Thyroid gland (tissue), 4 donors: Measurements from ENCODE around the gene LRRFIP1. TPM values are rescaled to one million over a fixed set of nuclear protein-coding genes. Genes with fewer than 3 reads are reported as not detected.
"Not testable (repeated sequence)": the region's sequence is repeated elsewhere in the genome, so short reads cannot be mapped to it uniquely, and the experiment has no call there.

Experiments used
- DNase-seq, 2 donors: peaks; one replicate each; pipeline ENCODE4 v3.0.0-alpha.2; 2019
- H3K27ac ChIP-seq, 3 donors: fragments of 200-600 bp; sonication (generic); 1 replicate in 2 of 3; 2 replicates in 1 of 3; pipeline ENCODE4 v1.5.1; 2016 to 2019; ENCODE audit warnings: mild to moderate bottlenecking in 1 of 3, moderate library complexity in 1 of 3
- H3K27me3 ChIP-seq: fragments of 200-600 bp; sonication (generic); one replicate; pipeline ENCODE4 v1.5.1; 2019
- H3K36me3 ChIP-seq, 2 donors: fragments of 200-600 bp; sonication (generic); one replicate each; pipeline ENCODE4 v1.5.1; 2016 to 2019
- H3K4me1 ChIP-seq, 2 donors: fragments of 200-600 bp; sonication (generic); one replicate each; pipeline ENCODE4 v1.5.1; 2017 to 2019
- H3K4me3 ChIP-seq, 3 donors: fragments of 200-600 bp; sonication (generic); replicated peaks in 1 of 3; 1 replicate in 2 of 3; 2 replicates in 1 of 3; pipeline ENCODE4 v1.5.1; 2016; ENCODE audit warnings: mild to moderate bottlenecking in 1 of 3
- H3K9me3 ChIP-seq: fragments of 200-600 bp; sonication (generic); one replicate; pipeline ENCODE4 v1.5.1; 2017
- CTCF ChIP-seq, 6 experiments: fragments of 200-600 bp in 3 of 6; fragments of 450-650 bp in 3 of 6; sonication (generic) in 3 of 6; IDR thresholded peaks; one replicate each; pipeline ENCODE4 v1.5.1; 2016 to 2019; ENCODE audit warnings: antibody characterized with exemption in 6 of 6, mild to moderate bottlenecking in 2 of 6, inconsistent platforms in 1 of 6, moderate library complexity in 1 of 6
- POLR2A ChIP-seq, 2 donors: fragments of 450-650 bp; IDR thresholded peaks; one replicate each; pipeline ENCODE4 v1.6.1; 2017; ENCODE audit warnings: antibody characterized with exemption in 2 of 2, mild to moderate bottlenecking in 2 of 2, moderate library complexity in 1 of 2
- WGBS, 2 donors: methylation state at CpG; one replicate each; pipeline ENCODE4 v1.1.5; 2017; 5-methylcytosine and 5-hydroxymethylcytosine counted together
- intact Hi-C: fragments of 100-400 bp; cut with DNase I; formaldehyde crosslinking; loops from one replicate; pipeline ENCODE4 v1.15.1; 2023
- total RNA-seq, 4 donors: library from RNA; depleted of rRNA; stranded (reverse); fragments of >200 nt; gene quantifications; one replicate each; pipeline ENCODE4 v1.2.3, GENCODE V29; 2016

Gene LRRFIP1
- total RNA-seq, 4 donors from 2014 or later: 76.1 to 113 (median 96.6) TPM

- H3K4me1 ChIP-seq: no peaks in the 10 kb centered on the region
- WGBS, 2 donors: 74 to 75% methylated on average over 13 of the region's 13 CpGs
- intact Hi-C loops: no loop called here
- no peak overlapping the region for H3K4me3 ChIP-seq
- DNase-seq: peak; percentile 41 to 48
- H3K27ac ChIP-seq: no peak overlapping the region
- no peaks in the 10 kb centered on the region for H3K9me3 ChIP-seq
- peaks cover 30 to 31% of the 10 kb centered on the region in 2 donors for H3K36me3 ChIP-seq
- TF ChIP-seq POLR2A (IDR thresholded peaks at IDR 0.05): no peak
- TF ChIP-seq CTCF (IDR thresholded peaks at IDR 0.05): peak; percentile 32 to 59 (median 48)
- no peaks in the 10 kb centered on the region for H3K27me3 ChIP-seq
These were observed 147.6 kb downstream of the LRRFIP1 start for GRCh38 chr2:237774811-237775553.

GRCh38 chr2:237779521-237779920, 152.1 kb downstream of the LRRFIP1 start:
- Histone ChIP-seq H3K4me1 (no peaks in the 10 kb centered on the region), H3K4me3 (no peak overlapping the region), H3K36me3 (peaks cover 14 to 30% of the 10 kb centered on the region in 2 donors), H3K27ac (no peak overlapping the region), H3K9me3 (no peaks in the 10 kb centered on the region), H3K27me3 (no peaks in the 10 kb centered on the region)
- WGBS, 2 donors: 91 to 95% methylated on average over 13 to 14 of the region's 14 CpGs
- no peak for TF ChIP-seq CTCF (IDR thresholded peaks at IDR 0.05)
- TF ChIP-seq POLR2A (IDR thresholded peaks at IDR 0.05): no peak
- no peak for DNase-seq
- intact Hi-C loops: no loop called here

- H3K36me3 ChIP-seq: peaks cover 14 to 29% of the 10 kb centered on the region in 2 donors
- no peaks in the 10 kb centered on the region for H3K4me1 ChIP-seq
- no peak for DNase-seq
- H3K27ac ChIP-seq: no peak overlapping the region
- intact Hi-C loops: no loop called here
- H3K4me3 ChIP-seq: no peak overlapping the region
- H3K27me3 ChIP-seq: no peaks in the 10 kb centered on the region
- TF ChIP-seq CTCF (IDR thresholded peaks at IDR 0.05): no peak
- no peak for TF ChIP-seq POLR2A (IDR thresholded peaks at IDR 0.05)
- 89 to 96% methylated on average over 7 of the region's 7 CpGs for WGBS, 2 donors
- H3K9me3 ChIP-seq: no peaks in the 10 kb centered on the region
These were observed 154.8 kb downstream of the LRRFIP1 start for GRCh38 chr2:237782181-237782580.

- H3K27me3 ChIP-seq, H3K27ac ChIP-seq, H3K4me1 ChIP-seq, H3K4me3 ChIP-seq, H3K9me3 ChIP-seq, intact Hi-C loops, DNase-seq: not testable (repeated sequence)
- WGBS, 2 donors: 97 to 100% methylated on average over 4 of the region's 5 CpGs
- H3K36me3 ChIP-seq: peaks cover 5 to 22% of the 10 kb centered on the region in 2 donors
These were observed 156.3 kb downstream of the LRRFIP1 start for GRCh38 chr2:237783678-237784077.

- no peak for TF ChIP-seq CTCF (IDR thresholded peaks at IDR 0.05)
- no peak for TF ChIP-seq POLR2A (IDR thresholded peaks at IDR 0.05)
- H3K4me1 ChIP-seq: no peaks in the 10 kb centered on the region
- H3K9me3 ChIP-seq: no peaks in the 10 kb centered on the region
- no peaks in the 10 kb centered on the region for H3K36me3 ChIP-seq
- 98 to 99% methylated on average over 4 of the region's 4 CpGs for WGBS, 2 donors
- no peak overlapping the region for H3K27ac ChIP-seq
- no peaks in the 10 kb centered on the region for H3K27me3 ChIP-seq
- H3K4me3 ChIP-seq: no peak overlapping the region
- intact Hi-C loops: no loop called here
- no peak for DNase-seq
These were observed 159.5 kb downstream of the LRRFIP1 start for GRCh38 chr2:237786936-237787335.
